SK-N-MC (cell line): Measurements from ENCODE around the gene KRT2.

Experiments used
- DNase-seq: peaks from one replicate; pipeline ENCODE4 v3.0.0-alpha.2; 2011; ENCODE audit warnings: low read depth, low spot score
- H3K27ac ChIP-seq: fragments of 200-600 bp; sonication (generic); 2 replicates; pipeline ENCODE4 v1.5.1; 2016; ENCODE audit warnings: mixed run types
- H3K36me3 ChIP-seq: fragments of 200-600 bp; sonication (generic); 2 replicates; pipeline ENCODE4 v1.6.1; 2017; ENCODE audit warnings: antibody characterized with exemption, low read length, mixed read lengths; ENCODE audit not compliant: insufficient read depth
- H3K4me3 ChIP-seq: fragments of 200-600 bp; sonication (generic); 2 replicates; pipeline ENCODE4 v1.5.1; 2016
- H3K9ac ChIP-seq: fragments of 200-600 bp; sonication (generic); 2 replicates; pipeline ENCODE4 v1.8.0; 2017; ENCODE audit warnings: mixed run types, mixed read lengths; ENCODE audit not compliant: insufficient read length
- H3K9me3 ChIP-seq: fragments of 200-600 bp; sonication (generic); 2 replicates; pipeline ENCODE4 v1.6.1; 2017; ENCODE audit warnings: low read depth, mild to moderate bottlenecking, antibody characterized with exemption, low read length, moderate library complexity, mixed read lengths
- EZH2 ChIP-seq: fragments of 200-600 bp; sonication (generic); IDR thresholded peaks from one replicate; pipeline ENCODE4 v1.6.1; 2017; ENCODE audit warnings: antibody characterized with exemption
- FOXP2 ChIP-seq: optimal IDR thresholded peaks from 2 replicates; pipeline ENCODE3; 2011; ENCODE audit warnings: mild to moderate bottlenecking, moderate library complexity; ENCODE audit not compliant: insufficient read depth; ENCODE audit errors: extremely low read length, control extremely low read depth
- POLR2AphosphoS5 ChIP-seq: IDR thresholded peaks from 2 replicates; pipeline ENCODE4 v1.6.1; 2012; ENCODE audit warnings: mild to moderate bottlenecking, low read depth, low read length, borderline replicate concordance

KRT2 gene

GRCh38 chr12:52613384-52614030, 38.5 kb downstream of the KRT2 start:
- TF ChIP-seq POLR2AphosphoS5 (no peak), EZH2 (no peak), FOXP2 (no peak)
- H3K36me3 ChIP-seq = no peaks in the 10 kb centered on the region
- no peaks in the 10 kb centered on the region for H3K9me3 ChIP-seq
- no peak overlapping the region for H3K27ac ChIP-seq
- no peak overlapping the region for H3K9ac ChIP-seq
- no peak overlapping the region for H3K4me3 ChIP-seq
- no peak for DNase-seq

DNA sequence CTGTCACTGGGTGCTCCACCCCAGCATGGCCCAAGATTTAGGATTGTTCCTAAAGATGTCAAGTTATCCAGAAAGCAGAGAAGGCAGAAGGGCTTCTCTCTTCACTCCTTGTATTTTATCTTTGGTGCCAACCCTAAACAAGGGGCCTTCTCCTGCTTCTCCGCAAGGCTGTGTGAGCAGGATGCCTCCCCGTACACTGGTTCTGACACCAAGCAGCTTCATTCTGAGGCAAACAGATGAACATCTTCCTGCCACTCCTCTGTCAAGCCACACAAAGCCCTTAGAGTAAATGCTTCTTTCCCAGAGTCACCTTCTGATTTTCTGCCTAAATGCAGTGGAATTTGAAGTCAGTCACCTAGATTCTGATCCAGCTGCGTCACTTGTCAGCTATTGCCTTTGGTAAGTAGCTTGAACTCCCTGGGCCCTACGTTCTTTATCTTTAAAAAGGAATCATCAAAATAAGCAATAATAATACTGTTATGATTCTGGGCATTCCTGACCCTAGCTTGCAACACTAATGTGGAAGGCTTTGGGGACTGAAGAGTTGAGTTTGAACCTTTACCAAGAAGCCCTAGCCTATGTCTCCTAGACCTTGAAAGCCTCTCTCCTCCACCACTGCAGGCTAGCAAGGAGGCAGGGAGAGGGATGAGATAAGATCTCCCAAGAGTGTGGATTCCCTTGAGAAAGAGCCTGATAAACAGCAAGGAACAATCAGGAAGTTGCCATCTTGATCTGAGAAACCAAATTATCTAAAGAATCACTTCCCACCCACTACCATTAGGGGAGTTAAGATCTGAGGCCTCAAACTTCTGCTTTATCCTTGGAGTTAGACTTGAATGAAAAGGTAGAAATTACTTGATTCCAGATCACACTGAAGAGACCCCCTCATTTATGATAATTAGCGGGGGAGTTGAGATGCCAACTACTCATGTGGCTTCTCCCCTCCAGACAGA, 39.3 kb downstream of the KRT2 start:
- Histone ChIP-seq H3K27ac (no peak overlapping the region), H3K9ac (no peak overlapping the region), H3K9me3 (no peaks in the 10 kb centered on the region), H3K4me3 (no peak overlapping the region), H3K36me3 (no peaks in the 10 kb centered on the region)
- DNase-seq = no peak
- TF ChIP-seq FOXP2 (no peak), POLR2AphosphoS5 (no peak), EZH2 (no peak)

GRCh38 chr12:52611080-52611468, 40.9 kb downstream of the KRT2 start:
- TF ChIP-seq FOXP2 (no peak), POLR2AphosphoS5 (no peak), EZH2 (no peak)
- Histone ChIP-seq H3K9ac (no peak overlapping the region), H3K9me3 (no peaks in the 10 kb centered on the region), H3K4me3 (no peak overlapping the region), H3K27ac (no peak overlapping the region), H3K36me3 (no peaks in the 10 kb centered on the region)
- no peak for DNase-seq

DNA sequence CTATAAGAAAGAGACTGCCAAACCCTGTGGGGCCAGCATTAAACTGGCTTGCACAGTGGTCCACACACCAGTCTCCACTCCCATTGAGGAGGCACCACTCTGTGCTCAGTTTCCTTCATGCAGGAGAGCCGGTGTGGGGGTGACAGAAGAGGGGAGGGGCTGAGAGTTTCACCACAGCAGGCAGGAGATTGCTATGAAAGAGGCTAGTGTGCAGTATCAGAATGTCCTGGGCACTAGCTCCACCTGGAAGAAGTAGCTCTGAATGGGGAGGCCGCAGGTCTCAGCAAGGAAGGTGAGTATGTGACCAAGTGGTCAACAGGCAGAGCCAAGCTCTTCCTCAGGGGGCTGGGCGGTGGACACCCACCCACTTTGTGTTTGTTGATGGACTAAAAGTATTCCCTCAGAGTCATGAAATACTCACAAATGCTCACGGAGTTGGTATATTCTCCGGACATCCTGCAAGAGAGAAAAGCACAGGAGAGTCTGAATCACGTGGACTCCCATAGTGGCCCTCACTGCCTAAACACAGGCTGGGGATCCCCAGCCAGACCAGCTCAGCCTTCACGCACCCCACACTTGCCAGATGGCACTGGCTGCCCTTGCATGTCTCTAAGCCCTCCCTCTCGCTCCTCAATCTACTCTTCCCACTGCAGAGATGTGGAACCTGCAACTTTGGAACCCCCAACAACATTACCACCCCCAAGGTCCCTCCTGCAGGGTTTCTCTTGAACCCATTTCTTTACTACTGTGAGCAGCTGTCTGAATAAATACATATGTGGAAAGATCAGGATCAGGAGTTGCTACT, 43.0 kb downstream of the KRT2 start:
- TF ChIP-seq EZH2 (no peak), FOXP2 (no peak), POLR2AphosphoS5 (no peak)
- no peak overlapping the region for H3K4me3 ChIP-seq
- H3K9me3 ChIP-seq = no peaks in the 10 kb centered on the region
- no peak for DNase-seq
- no peak overlapping the region for H3K27ac ChIP-seq
- H3K9ac ChIP-seq = no peak overlapping the region
- H3K36me3 ChIP-seq = no peaks in the 10 kb centered on the region

DNA sequence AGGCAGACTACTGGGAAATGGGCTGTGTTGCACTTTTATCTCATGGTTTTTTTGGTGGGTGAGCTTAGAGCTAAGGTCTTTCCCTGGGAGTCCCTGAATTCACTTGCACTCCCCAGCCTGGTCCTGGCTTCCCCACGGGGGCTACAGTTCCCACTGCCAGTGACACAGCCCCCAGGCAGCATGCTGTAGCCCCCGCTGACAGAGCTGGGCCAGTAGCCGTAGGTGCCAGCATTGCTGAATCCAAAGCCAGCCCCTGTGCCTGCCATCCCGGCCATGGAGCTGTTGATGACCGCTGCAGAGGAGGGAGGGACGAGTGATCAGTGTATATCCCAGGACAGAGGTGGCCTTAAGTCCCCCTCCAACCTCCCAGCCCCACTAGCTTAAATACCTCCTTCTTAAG, 43.9 kb downstream of the KRT2 start:
- Histone ChIP-seq H3K27ac (no peak overlapping the region), H3K36me3 (no peaks in the 10 kb centered on the region), H3K9me3 (no peaks in the 10 kb centered on the region), H3K9ac (no peak overlapping the region), H3K4me3 (no peak overlapping the region)
- TF ChIP-seq EZH2 = no peak
- TF ChIP-seq FOXP2 = no peak
- TF ChIP-seq POLR2AphosphoS5 = no peak
- no peak for DNase-seq

- Histone ChIP-seq H3K9ac (no peak overlapping the region), H3K4me3 (no peak overlapping the region), H3K9me3 (no peaks in the 10 kb centered on the region), H3K27ac (no peak overlapping the region), H3K36me3 (no peaks in the 10 kb centered on the region)
- TF ChIP-seq FOXP2 (no peak), POLR2AphosphoS5 (no peak), EZH2 (no peak)
- DNase-seq = no peak
Measured at GRCh38 chr12:52607314-52607713, 44.7 kb downstream of the KRT2 start.

DNA sequence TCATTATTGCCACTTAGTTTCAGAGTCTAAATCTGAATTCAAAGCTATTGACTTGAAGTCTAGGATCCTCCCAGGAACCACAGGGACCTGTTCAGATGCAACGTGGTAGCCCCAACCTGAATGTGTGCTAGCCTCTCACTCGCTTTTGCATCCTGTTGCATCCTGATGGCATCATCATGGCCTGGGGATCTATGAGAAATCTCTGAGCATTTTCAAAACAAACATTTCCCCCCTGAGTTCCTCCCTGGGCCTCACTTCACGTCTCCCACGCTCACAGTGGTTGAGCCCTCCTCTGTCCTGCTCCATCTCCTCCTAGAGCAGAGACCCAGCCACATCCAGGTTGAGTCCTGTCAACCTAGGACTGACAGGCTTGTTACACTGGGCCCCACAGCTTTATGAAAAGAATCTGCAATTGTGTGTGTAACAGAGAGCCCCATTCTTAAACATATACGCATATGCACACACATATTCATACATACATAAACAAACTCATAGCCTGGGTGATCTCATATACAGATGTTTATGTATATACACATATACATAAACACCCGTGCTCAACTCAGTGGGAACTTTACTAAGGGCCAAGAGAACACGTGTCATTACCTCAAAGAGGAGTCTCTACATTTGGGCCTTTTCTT, 45.3 kb downstream of the KRT2 start:
- Histone ChIP-seq H3K27ac (no peak overlapping the region), H3K9me3 (no peaks in the 10 kb centered on the region), H3K4me3 (no peak overlapping the region), H3K9ac (no peak overlapping the region), H3K36me3 (no peaks in the 10 kb centered on the region)
- TF ChIP-seq POLR2AphosphoS5 = no peak
- TF ChIP-seq EZH2 = no peak
- no peak for TF ChIP-seq FOXP2
- no peak for DNase-seq
